ENCODE data around the gene FADS2.

The FADS2 gene

DNA sequence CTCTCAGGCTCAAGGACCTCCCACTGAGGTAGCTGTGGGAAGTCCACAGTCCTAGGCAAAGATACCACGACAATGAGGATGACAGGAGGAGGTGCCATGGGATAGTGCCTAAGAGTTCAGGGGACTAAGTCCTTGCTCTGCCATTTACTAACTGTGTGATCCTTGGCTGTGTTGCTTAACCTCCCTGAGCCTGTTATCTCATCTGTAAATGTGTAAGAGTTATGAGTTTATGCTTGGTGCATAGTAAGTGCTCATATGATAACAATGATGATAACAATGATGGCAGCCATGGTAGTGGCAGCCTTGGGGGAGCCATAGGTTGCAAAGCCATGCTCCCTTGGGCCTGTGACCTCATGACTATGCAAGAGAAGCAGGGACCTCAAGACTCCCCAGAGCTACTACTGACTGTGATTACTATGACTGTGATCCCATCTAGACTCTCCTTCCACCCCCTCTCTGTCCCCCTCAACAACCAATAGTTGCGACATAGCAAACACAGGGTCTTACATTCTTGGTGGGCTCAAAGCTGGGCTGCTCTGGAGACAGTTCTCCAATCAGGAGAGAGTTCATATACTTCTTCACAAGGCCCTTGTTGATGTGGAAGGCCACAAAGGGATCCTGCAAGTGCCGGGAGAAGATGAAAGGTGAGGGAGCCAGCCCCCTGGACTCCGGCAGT is 15.2 kb upstream of the FADS2 start:
- no peaks in the 10 kb centered on the region for H3K9me2 ChIP-seq (replicated peaks; ENCODE audit: insufficient read depth, low read length)
- peaks cover 14% of the 10 kb centered on the region for H3F3A ChIP-seq (ENCODE audit: insufficient read depth)
- H3K27me3 ChIP-seq (ENCODE audit: low read length), result no peaks in the 10 kb centered on the region
- 0 out of 2 replicates have a peak, but pooled peaks cover 10% of the 10 kb centered on the region for H3K79me2 ChIP-seq (ENCODE audit: insufficient read depth, low read length)
- 0 out of 2 replicates have a peak, but pooled peaks cover 6% of the 10 kb centered on the region for H3K36me3 ChIP-seq (ENCODE audit: low read length)
- H3K9ac ChIP-seq (ENCODE audit: low read length), result no peak overlapping the region
- H3K9me3 ChIP-seq (ENCODE audit: insufficient read depth, low read length), result no peaks in the 10 kb centered on the region
- H2AFZ ChIP-seq (ENCODE audit: low read depth, low read length, severe bottlenecking), result no peak overlapping the region
- H4K20me1 ChIP-seq (ENCODE audit: low read depth, low read length), result no peaks in the 10 kb centered on the region
- TF ChIP-seq, protein P1, sequence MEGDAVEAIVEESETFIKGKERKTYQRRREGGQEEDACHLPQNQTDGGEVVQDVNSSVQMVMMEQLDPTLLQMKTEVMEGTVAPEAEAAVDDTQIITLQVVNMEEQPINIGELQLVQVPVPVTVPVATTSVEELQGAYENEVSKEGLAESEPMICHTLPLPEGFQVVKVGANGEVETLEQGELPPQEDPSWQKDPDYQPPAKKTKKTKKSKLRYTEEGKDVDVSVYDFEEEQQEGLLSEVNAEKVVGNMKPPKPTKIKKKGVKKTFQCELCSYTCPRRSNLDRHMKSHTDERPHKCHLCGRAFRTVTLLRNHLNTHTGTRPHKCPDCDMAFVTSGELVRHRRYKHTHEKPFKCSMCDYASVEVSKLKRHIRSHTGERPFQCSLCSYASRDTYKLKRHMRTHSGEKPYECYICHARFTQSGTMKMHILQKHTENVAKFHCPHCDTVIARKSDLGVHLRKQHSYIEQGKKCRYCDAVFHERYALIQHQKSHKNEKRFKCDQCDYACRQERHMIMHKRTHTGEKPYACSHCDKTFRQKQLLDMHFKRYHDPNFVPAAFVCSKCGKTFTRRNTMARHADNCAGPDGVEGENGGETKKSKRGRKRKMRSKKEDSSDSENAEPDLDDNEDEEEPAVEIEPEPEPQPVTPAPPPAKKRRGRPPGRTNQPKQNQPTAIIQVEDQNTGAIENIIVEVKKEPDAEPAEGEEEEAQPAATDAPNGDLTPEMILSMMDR (IDR thresholded peaks at IDR 0.05; ENCODE audit: insufficient read depth, low read length, poor library complexity, severe bottlenecking), result no peak
- TF ChIP-seq EZH2phosphoT487 (conservative IDR thresholded peaks at IDR 0.05; ENCODE audit: low read length), result no peak
- no peak overlapping the region for H3K27ac ChIP-seq (ENCODE audit: low read depth, low read length)
- H3K4me2 ChIP-seq (ENCODE audit: low read depth, low read length, poor library complexity, severe bottlenecking), result no peak overlapping the region
- H3K4me3 ChIP-seq (ENCODE audit: insufficient read depth, low read length, poor library complexity, severe bottlenecking), result no peak overlapping the region

DNA sequence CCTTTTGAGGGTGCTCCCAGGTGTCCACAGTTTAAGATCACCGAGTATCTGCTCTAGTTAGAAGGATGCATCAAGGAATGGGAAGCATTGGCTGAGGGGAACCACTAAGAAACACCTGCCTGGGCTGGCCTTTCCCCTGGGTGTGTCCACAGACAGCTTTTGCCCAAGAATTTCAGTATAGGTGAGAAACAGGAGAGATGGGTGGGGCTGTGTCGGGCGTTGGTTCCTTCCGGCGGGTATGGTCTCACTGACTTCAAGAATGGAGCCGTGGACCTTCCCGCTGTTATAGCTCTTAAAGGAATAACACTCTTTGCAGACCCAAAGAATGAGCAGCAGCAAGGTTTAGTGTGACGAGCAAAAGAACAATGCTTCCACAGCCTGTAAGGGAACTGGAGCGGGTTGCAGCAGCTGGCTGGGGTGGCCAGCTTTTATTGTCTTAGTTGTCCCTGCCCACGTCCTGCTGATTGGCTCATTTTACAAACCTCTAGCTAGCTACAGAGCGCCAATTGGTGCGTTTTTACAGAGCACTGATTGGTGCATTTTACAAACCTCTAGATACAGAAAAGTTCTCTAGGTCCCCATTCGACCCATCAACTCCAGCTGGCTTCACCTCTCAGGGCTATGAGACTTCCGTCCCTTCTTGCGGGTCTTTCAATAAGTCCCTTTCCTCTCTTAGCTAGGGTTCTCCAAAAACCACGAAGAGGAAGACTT is 13.7 kb upstream of the FADS2 start:
- no peaks in the 10 kb centered on the region for H3K9me3 ChIP-seq (ENCODE audit: insufficient read depth, low read length)
- 0 out of 2 replicates have a peak, but pooled peaks cover 10% of the 10 kb centered on the region for H3K79me2 ChIP-seq (ENCODE audit: insufficient read depth, low read length)
- H4K20me1 ChIP-seq (ENCODE audit: low read depth, low read length), result no peaks in the 10 kb centered on the region
- H3K4me3 ChIP-seq (ENCODE audit: insufficient read depth, low read length, poor library complexity, severe bottlenecking), result peak overlapping the region; percentile 64
- no peaks in the 10 kb centered on the region for H3K27me3 ChIP-seq (ENCODE audit: low read length)
- H3K9me2 ChIP-seq (replicated peaks; ENCODE audit: insufficient read depth, low read length), result no peaks in the 10 kb centered on the region
- 0 out of 2 replicates have a peak, but pooled peaks cover under 1% of the 10 kb centered on the region for H3K36me3 ChIP-seq (ENCODE audit: low read length)
- no peak for TF ChIP-seq EZH2phosphoT487 (conservative IDR thresholded peaks at IDR 0.05; ENCODE audit: low read length)
- TF ChIP-seq, protein P1 (IDR thresholded peaks at IDR 0.05; ENCODE audit: insufficient read depth, low read length, poor library complexity, severe bottlenecking), result no peak
- H3K27ac ChIP-seq (ENCODE audit: low read depth, low read length), result peak overlapping the region; percentile 93
- peak overlapping the region; percentile 64 for H3K4me2 ChIP-seq (ENCODE audit: low read depth, low read length, poor library complexity, severe bottlenecking)
- H3F3A ChIP-seq (ENCODE audit: insufficient read depth), result peaks cover 20% of the 10 kb centered on the region
- peak overlapping the region; percentile 68 for H2AFZ ChIP-seq (ENCODE audit: low read depth, low read length, severe bottlenecking)
- peak overlapping the region; percentile 73 for H3K9ac ChIP-seq (ENCODE audit: low read length)

DNA sequence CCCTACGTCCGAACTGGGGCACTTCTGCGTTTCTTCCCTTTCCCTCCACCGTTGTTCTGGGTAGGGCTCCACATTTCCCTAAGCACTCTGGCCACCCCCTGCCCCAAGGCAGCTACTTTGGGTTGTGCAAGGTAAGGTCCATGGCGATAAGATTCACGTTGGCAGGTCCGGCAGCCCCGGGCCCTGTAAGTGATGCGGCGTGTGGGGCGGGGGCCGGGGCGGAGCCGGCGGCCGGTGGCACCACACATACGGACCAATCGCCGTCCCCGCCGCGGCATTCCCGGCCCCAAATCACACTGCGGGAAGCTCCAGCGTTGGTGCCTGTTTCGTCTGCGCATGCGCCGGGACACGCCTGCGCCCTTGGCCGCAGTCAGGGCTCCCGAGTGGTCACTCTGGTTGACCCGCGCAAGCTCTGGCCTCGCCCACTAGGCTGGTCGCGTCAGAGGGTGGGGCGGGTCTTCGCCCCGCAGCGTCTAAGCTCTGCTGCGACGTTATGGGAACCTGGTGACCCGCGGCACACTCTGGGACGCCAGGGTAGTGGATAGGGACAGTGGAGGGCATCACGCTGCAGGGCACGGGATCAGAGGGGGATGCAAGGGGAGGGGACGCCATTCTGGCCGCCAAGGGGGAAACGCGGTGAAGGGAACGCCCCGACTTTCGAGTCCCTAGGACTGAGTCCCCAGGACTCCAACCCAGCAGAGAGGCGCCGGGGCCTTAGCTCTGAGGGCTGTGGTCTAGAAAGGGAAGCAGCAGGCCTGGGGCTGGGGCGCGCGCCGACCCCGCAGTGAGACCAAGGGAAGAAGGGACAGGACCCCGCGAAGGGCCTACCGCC is 12.9 kb upstream of the FADS2 start:
- peak overlapping the region; percentile 64 for H3K4me3 ChIP-seq (ENCODE audit: insufficient read depth, low read length, poor library complexity, severe bottlenecking)
- 0 out of 2 replicates have a peak, but pooled peaks cover 10% of the 10 kb centered on the region for H3K79me2 ChIP-seq (ENCODE audit: insufficient read depth, low read length)
- peak overlapping the region; percentile 73 for H3K9ac ChIP-seq (ENCODE audit: low read length)
- peak overlapping the region; percentile 93 for H3K27ac ChIP-seq (ENCODE audit: low read depth, low read length)
- peaks cover 20% of the 10 kb centered on the region for H3F3A ChIP-seq (ENCODE audit: insufficient read depth)
- H4K20me1 ChIP-seq (ENCODE audit: low read depth, low read length), result no peaks in the 10 kb centered on the region
- H3K4me2 ChIP-seq (ENCODE audit: low read depth, low read length, poor library complexity, severe bottlenecking), result peak overlapping the region; percentile 64
- H2AFZ ChIP-seq (ENCODE audit: low read depth, low read length, severe bottlenecking), result peak overlapping the region; percentile 68
- H3K9me3 ChIP-seq (ENCODE audit: insufficient read depth, low read length), result no peaks in the 10 kb centered on the region
- TF ChIP-seq EZH2phosphoT487 (conservative IDR thresholded peaks at IDR 0.05; ENCODE audit: low read length), result no peak
- TF ChIP-seq, protein P1 (IDR thresholded peaks at IDR 0.05; ENCODE audit: insufficient read depth, low read length, poor library complexity, severe bottlenecking), result no peak
- no peaks in the 10 kb centered on the region for H3K9me2 ChIP-seq (replicated peaks; ENCODE audit: insufficient read depth, low read length)
- no peaks in the 10 kb centered on the region for H3K27me3 ChIP-seq (ENCODE audit: low read length)
- no peaks in the 10 kb centered on the region for H3K36me3 ChIP-seq (ENCODE audit: low read length)

All from SU-DHL-6 (cell line).